ENCODE data around the gene ADAT1. TPM values are rescaled to one million over a fixed set of nuclear protein-coding genes. Genes with fewer than 3 reads are reported as not detected.

The ADAT1 gene
- total and polyA plus RNA-seq, 2 of the 8 experiments (the other 6 are each of a cell fraction or from before 2014, with no cell fraction given), result 30.7 to 44.7 TPM

DNA sequence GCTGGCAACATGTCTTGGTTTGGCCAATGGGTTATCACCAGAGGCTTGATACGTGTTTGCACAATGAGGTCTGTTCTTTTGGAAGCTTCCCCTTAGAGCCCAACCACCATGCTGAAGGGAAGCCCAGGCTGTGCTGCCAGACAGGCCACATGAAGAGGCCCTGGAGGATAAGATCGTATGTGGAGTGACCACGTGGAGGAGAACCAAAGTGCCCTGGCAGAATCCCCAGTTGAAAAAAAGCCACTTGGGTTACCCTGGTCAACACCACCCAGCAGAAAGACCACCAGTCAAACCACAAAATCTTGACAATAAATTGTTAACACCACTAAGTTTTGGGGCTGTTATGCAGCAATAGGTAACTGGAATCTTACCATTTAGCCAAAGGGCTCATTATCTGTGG lies 7.0 kb upstream of the ADAT1 start (continued):
- TF ChIP-seq EGR1 (IDR thresholded peaks at IDR 0.05; ENCODE audit: borderline replicate concordance, low read depth, low read length), result no peak
- TF ChIP-seq SP2 (IDR thresholded peaks at IDR 0.05; ENCODE audit: low read length), result no peak
- TF ChIP-seq TBP (IDR thresholded peaks at IDR 0.05; ENCODE audit: low read depth, low read length), result no peak
- TF ChIP-seq MAFK (IDR thresholded peaks at IDR 0.05; ENCODE audit: low read depth, low read length), result no peak
- TF ChIP-seq YY1 (IDR thresholded peaks at IDR 0.05; ENCODE audit: low read depth, low read length), result no peak
- no peak for TF ChIP-seq CBX8 (IDR thresholded peaks at IDR 0.05; ENCODE audit: borderline replicate concordance, low read depth, low read length)

Measured in H1 (cell line).